ENCODE results near the gene DNTT.
A peak's percentile ranks its signal among the peaks of the same experiment; 100 is the strongest.

DNTT gene

DNA sequence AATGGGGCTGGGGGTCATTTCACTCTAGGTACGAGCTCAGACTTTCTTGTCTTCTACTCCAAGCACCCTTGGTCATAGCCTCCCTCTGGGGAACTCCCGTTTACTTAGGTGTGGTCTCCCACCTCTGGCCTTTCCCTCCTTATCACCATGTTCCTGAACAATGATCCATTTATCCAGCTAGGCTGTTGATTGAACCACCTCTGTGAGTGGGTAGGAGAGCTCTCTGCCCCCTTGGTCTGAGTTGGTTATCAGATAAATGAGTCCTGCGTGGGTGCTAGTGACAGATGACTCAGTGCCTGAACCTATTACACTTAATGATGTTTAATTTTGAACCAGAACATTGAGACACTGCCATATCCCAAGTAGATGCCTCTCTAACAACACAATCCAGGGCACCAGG, 42.3 kb upstream of the DNTT start:
- no peak for DNase-seq (ENCODE audit: low read depth)
- H3K4me3 ChIP-seq (ENCODE audit: low read length) = no peak overlapping the region
- TF ChIP-seq, protein P1, sequence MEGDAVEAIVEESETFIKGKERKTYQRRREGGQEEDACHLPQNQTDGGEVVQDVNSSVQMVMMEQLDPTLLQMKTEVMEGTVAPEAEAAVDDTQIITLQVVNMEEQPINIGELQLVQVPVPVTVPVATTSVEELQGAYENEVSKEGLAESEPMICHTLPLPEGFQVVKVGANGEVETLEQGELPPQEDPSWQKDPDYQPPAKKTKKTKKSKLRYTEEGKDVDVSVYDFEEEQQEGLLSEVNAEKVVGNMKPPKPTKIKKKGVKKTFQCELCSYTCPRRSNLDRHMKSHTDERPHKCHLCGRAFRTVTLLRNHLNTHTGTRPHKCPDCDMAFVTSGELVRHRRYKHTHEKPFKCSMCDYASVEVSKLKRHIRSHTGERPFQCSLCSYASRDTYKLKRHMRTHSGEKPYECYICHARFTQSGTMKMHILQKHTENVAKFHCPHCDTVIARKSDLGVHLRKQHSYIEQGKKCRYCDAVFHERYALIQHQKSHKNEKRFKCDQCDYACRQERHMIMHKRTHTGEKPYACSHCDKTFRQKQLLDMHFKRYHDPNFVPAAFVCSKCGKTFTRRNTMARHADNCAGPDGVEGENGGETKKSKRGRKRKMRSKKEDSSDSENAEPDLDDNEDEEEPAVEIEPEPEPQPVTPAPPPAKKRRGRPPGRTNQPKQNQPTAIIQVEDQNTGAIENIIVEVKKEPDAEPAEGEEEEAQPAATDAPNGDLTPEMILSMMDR (IDR thresholded peaks at IDR 0.05; ENCODE audit: insufficient read depth, low read depth, low read length, missing control alignments) = no peak

DNA sequence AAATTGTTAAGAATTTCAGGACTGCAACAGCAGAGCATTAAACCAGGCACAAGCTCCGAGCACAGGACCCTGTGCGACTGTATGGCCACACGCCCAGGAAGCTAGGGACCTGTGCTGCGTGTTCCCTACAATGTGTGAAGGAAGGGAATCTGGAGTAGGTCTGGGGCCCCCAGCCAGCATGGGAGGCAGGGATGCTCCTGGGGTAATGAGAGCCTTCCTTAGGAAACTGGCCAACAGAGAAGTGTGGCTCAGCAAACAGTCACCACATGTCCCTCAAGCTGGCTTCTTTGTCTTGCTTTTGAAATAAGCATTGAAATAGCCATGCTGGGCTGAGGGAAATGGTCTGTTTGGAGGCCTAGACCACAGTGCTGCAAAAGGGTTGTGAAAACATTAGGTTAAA, 41.1 kb upstream of the DNTT start:
- H3K4me3 ChIP-seq (ENCODE audit: low read length) = no peak overlapping the region
- TF ChIP-seq, protein P1 (IDR thresholded peaks at IDR 0.05; ENCODE audit: insufficient read depth, low read depth, low read length, missing control alignments) = no peak
- DNase-seq (ENCODE audit: low read depth) = no peak

DNA sequence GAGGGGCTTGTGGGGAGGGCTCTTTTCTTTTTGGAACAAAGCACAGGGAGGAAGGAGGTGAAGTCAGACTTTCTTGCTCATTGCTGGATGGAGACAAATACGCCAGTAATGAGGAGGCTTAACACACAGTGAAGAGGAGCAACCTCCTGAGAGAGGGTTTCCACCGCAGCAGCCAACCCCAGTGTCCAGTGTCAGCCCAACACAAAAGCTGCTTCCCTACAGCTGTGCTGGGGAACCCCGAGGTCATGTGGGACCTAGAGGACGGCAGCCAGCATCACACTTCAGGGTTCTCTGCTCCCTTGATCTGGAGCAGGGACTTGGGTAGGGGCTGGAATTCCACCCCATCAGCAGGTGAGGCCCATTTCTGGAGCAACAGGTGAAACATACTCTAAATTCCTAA, 40.6 kb upstream of the DNTT start:
- no peak for DNase-seq (ENCODE audit: low read depth)
- H3K4me3 ChIP-seq (ENCODE audit: low read length) = no peak overlapping the region
- TF ChIP-seq, protein P1 (IDR thresholded peaks at IDR 0.05; ENCODE audit: insufficient read depth, low read depth, low read length, missing control alignments) = no peak

DNA sequence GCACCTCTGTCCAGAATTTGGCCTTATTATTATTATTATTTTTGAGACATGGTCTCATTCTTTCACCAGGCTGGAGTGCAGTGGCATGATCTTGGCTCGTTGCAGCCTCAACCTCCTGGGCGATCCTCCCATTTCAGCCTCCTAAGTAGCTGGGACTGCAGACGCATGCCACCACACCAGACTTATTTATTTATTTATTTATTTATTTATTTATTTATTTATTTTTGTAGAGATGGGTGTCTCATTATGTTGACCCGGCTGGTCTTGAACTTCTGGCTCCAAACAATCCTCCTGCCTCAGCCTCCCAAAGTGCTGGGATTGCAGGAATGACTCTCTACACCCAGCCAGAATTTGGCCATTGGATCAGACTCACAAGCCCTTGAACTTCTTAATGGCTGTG, 39.3 kb upstream of the DNTT start:
- TF ChIP-seq, protein P1 (IDR thresholded peaks at IDR 0.05; ENCODE audit: insufficient read depth, low read depth, low read length, missing control alignments) = no peak
- no peak for DNase-seq (ENCODE audit: low read depth)
- no peak overlapping the region for H3K4me3 ChIP-seq (ENCODE audit: low read length)

DNA sequence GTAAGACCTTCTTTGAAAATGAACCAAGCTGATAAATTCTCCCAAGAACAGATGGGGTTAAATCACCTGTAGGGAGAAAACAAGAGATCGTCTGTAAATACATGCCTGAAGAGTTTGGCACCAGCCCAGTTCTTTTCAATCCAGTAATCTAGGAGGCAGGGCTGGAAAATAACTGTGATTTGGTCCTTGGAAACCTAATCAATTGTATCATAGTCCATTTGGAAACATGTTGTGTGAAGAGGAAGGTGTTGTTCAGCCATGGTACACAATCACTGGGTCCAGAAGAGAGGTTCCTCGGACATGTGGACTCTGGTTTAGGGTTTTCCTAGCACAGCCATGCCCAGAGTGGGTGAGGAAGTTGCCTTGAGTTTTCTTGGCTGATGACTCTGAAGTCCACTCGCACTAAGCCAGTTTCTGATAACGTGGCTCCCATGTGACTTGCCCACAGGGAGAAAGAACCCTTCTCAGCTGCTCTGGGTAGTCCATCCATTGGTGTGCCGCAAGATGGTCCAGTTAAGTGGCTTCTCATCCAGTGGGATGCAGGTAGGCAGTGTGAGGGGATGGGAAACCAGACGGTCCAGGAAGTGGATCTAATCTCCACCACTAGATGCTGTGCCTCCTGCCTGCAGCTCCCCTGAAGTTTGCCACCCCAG, 38.0 kb upstream of the DNTT start:
- H3K4me3 ChIP-seq (ENCODE audit: low read length) = no peak overlapping the region
- TF ChIP-seq, protein P1 (IDR thresholded peaks at IDR 0.05; ENCODE audit: insufficient read depth, low read depth, low read length, missing control alignments) = no peak
- DNase-seq (ENCODE audit: low read depth) = no peak

DNA sequence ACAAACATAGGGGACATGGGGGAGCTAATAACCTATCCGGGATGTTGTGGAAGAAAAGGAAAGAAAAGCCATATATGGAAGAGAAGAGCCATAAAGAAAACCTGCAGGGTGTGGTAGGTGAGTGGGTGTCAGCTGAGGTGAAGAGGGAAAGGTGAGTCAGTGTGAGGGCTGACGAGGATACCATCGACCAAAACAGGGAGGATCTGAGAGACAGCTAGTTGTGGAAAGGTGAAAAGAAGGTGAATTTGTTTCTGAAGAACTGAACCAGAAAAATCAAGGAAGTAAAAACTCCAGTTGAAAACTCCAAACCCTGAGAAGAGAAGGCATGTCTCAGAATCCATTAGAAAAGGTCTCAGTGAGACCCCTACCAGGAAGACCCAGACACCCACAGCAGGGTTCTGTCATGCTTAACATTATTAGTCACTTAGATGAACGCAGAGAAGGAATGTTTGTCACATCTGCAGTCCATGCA, 37.0 kb upstream of the DNTT start:
- TF ChIP-seq, protein P1 (IDR thresholded peaks at IDR 0.05; ENCODE audit: insufficient read depth, low read depth, low read length, missing control alignments) = no peak
- H3K4me3 ChIP-seq (ENCODE audit: low read length) = no peak overlapping the region
- peak; percentile 87 for DNase-seq (ENCODE audit: low read depth)

DNA sequence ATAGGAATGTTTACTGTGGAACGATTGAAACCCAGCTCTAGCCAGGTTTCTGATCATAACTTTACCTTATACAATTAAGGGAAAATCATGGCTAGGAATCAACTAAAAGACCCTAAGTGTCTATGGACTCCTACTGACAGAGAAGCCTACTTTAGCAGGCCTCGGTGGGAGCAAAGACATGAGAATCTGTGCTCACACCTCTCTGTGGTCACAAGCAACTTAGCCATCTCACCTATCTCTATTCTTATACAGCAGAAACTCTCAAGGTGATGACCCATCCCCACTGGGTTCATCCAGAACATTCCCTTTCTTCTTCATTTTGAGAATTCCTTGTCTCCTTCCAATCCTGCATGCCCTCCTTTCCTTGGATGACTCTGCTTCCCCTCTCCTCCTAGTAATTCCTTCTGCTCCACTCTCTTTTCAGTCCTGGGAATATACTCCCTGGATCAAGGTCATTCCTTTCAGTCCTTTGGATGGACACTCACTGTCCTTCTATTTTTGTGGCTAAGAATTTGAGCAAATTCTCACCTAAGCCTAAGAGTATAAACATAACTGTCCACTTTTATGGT, 35.8 kb upstream of the DNTT start:
- no peak overlapping the region for H3K4me3 ChIP-seq (ENCODE audit: low read length)
- TF ChIP-seq, protein P1 (IDR thresholded peaks at IDR 0.05; ENCODE audit: insufficient read depth, low read depth, low read length, missing control alignments) = no peak
- no peak for DNase-seq (ENCODE audit: low read depth)

Measured in epithelial cell of esophagus (primary cell).